Neural crest cell (in vitro differentiated cells): ENCODE measurements around the gene PTPRB. TPM values are rescaled to one million over a fixed set of nuclear protein-coding genes. Genes with fewer than 3 reads are reported as not detected.

Source experiments
- DNase-seq: peaks from one replicate; pipeline ENCODE4 v3.0.0; 2021; ENCODE audit warnings: low read depth, mixed read lengths, low spot score
- H3K27ac Mint-ChIP-seq: one replicate; pipeline ENCODE4 v1.8.0; 2021; ENCODE audit warnings: mild to moderate bottlenecking, mixed read lengths; ENCODE audit not compliant: unreplicated experiment
- H3K27me3 Mint-ChIP-seq: 2 replicates; pipeline ENCODE4 v1.8.0; 2021; ENCODE audit warnings: low read depth, mild to moderate bottlenecking, mixed read lengths
- H3K36me3 Mint-ChIP-seq: 2 replicates; pipeline ENCODE4 v1.8.0; 2021; ENCODE audit warnings: low read depth, mild to moderate bottlenecking, mixed read lengths
- H3K4me1 Mint-ChIP-seq: 2 replicates; pipeline ENCODE4 v1.8.0; 2021; ENCODE audit warnings: mixed read lengths
- H3K4me3 Mint-ChIP-seq: one replicate; pipeline ENCODE4 v1.8.0; 2021; ENCODE audit warnings: mild to moderate bottlenecking, mixed read lengths
- H3K9me3 Mint-ChIP-seq: 2 replicates; pipeline ENCODE4 v1.8.0; 2021; ENCODE audit warnings: mixed read lengths
- CTCF ChIP-seq: fragments of 200-600 bp; sonication (generic); conservative IDR thresholded peaks from 2 replicates; pipeline ENCODE4 v1.5.0; 2021; ENCODE audit warnings: antibody characterized with exemption, mild to moderate bottlenecking
- total RNA-seq: library from RNA; stranded (reverse); gene quantifications from 2 replicates; pipeline ENCODE4 v1.2.1, GENCODE V29; 2021

PTPRB gene
- total RNA-seq, 1 donor from 2014 or later: 0.93 TPM

GRCh38 chr12:70482764-70483163 lies 154.5 kb downstream of the PTPRB start:
- Mint-ChIP-seq H3K36me3 (no peaks in the 10 kb centered on the region), H3K9me3 (peaks cover 2% of the 10 kb centered on the region), H3K27ac (no peak overlapping the region), H3K4me1 (no peaks in the 10 kb centered on the region), H3K4me3 (no peak overlapping the region), H3K27me3 (no peaks in the 10 kb centered on the region)
- TF ChIP-seq CTCF: no peak
- no peak for DNase-seq

- no peak for TF ChIP-seq CTCF
- Mint-ChIP-seq H3K4me3 (no peak overlapping the region), H3K27me3 (no peaks in the 10 kb centered on the region), H3K4me1 (no peaks in the 10 kb centered on the region), H3K9me3 (peaks cover 7% of the 10 kb centered on the region), H3K27ac (no peak overlapping the region), H3K36me3 (peaks cover 3% of the 10 kb centered on the region)
- no peak for DNase-seq
Measured at GRCh38 chr12:70469221-70469820, 167.9 kb downstream of the PTPRB start.

GRCh38 chr12:70468741-70469140 lies 168.5 kb downstream of the PTPRB start:
- DNase-seq: no peak
- no peak overlapping the region for H3K4me3 Mint-ChIP-seq
- H3K4me1 Mint-ChIP-seq: no peaks in the 10 kb centered on the region
- TF ChIP-seq CTCF: no peak
- H3K27me3 Mint-ChIP-seq: no peaks in the 10 kb centered on the region
- H3K27ac Mint-ChIP-seq: no peak overlapping the region
- H3K9me3 Mint-ChIP-seq: peaks cover 11% of the 10 kb centered on the region
- peaks cover 7% of the 10 kb centered on the region for H3K36me3 Mint-ChIP-seq

- H3K36me3 Mint-ChIP-seq: peaks cover 7% of the 10 kb centered on the region
- H3K4me1 Mint-ChIP-seq: no peaks in the 10 kb centered on the region
- no peak overlapping the region for H3K27ac Mint-ChIP-seq
- no peaks in the 10 kb centered on the region for H3K27me3 Mint-ChIP-seq
- no peak for DNase-seq
- no peak overlapping the region for H3K4me3 Mint-ChIP-seq
- H3K9me3 Mint-ChIP-seq: peaks cover 14% of the 10 kb centered on the region
- TF ChIP-seq CTCF: no peak
Measured at GRCh38 chr12:70467918-70468733, 169.1 kb downstream of the PTPRB start.

- no peak overlapping the region for H3K4me3 Mint-ChIP-seq
- no peaks in the 10 kb centered on the region for H3K4me1 Mint-ChIP-seq
- peaks cover 14% of the 10 kb centered on the region for H3K9me3 Mint-ChIP-seq
- TF ChIP-seq CTCF: no peak
- H3K27me3 Mint-ChIP-seq: no peaks in the 10 kb centered on the region
- peaks cover 7% of the 10 kb centered on the region for H3K36me3 Mint-ChIP-seq
- DNase-seq: no peak
- no peak overlapping the region for H3K27ac Mint-ChIP-seq
Measured at GRCh38 chr12:70467476-70467875, 169.8 kb downstream of the PTPRB start.
